Measurements from ENCODE around the gene MED9.
"Not testable (repeated sequence)": the region's sequence is repeated elsewhere in the genome, so short reads cannot be mapped to it uniquely, and the experiment has no call there.

The MED9 gene

GRCh38 chr17:17454700-17455099 lies 22.1 kb upstream of the MED9 start:
- not testable (repeated sequence) for DNase-seq (ENCODE audit: extremely low read depth in 1 of 2, low read depth in 1 of 2)

GRCh38 chr17:17455173-17455572 lies 21.6 kb upstream of the MED9 start:
- no peak for DNase-seq (ENCODE audit: extremely low read depth in 1 of 2, low read depth in 1 of 2)

- no peak for DNase-seq (ENCODE audit: extremely low read depth in 1 of 2, low read depth in 1 of 2)
These were observed 20.5 kb upstream of the MED9 start for GRCh38 chr17:17456251-17456650.

GRCh38 chr17:17457680-17458079 lies 19.1 kb upstream of the MED9 start:
- DNase-seq (ENCODE audit: extremely low read depth in 1 of 2, low read depth in 1 of 2): no peak

- DNase-seq (ENCODE audit: extremely low read depth in 1 of 2, low read depth in 1 of 2): no peak
These were observed 16.8 kb upstream of the MED9 start for GRCh38 chr17:17460038-17460437.

GRCh38 chr17:17462048-17462824 lies 14.6 kb upstream of the MED9 start:
- DNase-seq (ENCODE audit: extremely low read depth in 1 of 2, low read depth in 1 of 2): no peak

- DNase-seq (ENCODE audit: extremely low read depth in 1 of 2, low read depth in 1 of 2): no peak
These were observed 13.0 kb upstream of the MED9 start for GRCh38 chr17:17463821-17464220.

- not testable (repeated sequence) for DNase-seq (ENCODE audit: extremely low read depth in 1 of 2, low read depth in 1 of 2)
These were observed 10.9 kb upstream of the MED9 start for GRCh38 chr17:17465878-17466277.

GRCh38 chr17:17466511-17466910 lies 10.3 kb upstream of the MED9 start:
- DNase-seq (ENCODE audit: extremely low read depth in 1 of 2, low read depth in 1 of 2): no peak

GRCh38 chr17:17467016-17467415 lies 9.8 kb upstream of the MED9 start:
- no peak for DNase-seq (ENCODE audit: extremely low read depth in 1 of 2, low read depth in 1 of 2)

GRCh38 chr17:17467720-17468119 lies 9.1 kb upstream of the MED9 start:
- DNase-seq (ENCODE audit: extremely low read depth in 1 of 2, low read depth in 1 of 2): no peak

- DNase-seq (ENCODE audit: extremely low read depth in 1 of 2, low read depth in 1 of 2): no peak
These were observed 8.4 kb upstream of the MED9 start for GRCh38 chr17:17468217-17469010.

- DNase-seq (ENCODE audit: extremely low read depth in 1 of 2, low read depth in 1 of 2): no peak
These were observed 7.4 kb upstream of the MED9 start for GRCh38 chr17:17469358-17469757.

GRCh38 chr17:17469996-17470395 lies 6.8 kb upstream of the MED9 start:
- no peak for DNase-seq (ENCODE audit: extremely low read depth in 1 of 2, low read depth in 1 of 2)

- no peak for DNase-seq (ENCODE audit: extremely low read depth in 1 of 2, low read depth in 1 of 2)
These were observed 4.4 kb upstream of the MED9 start for GRCh38 chr17:17472333-17472920.

- no peak for DNase-seq (ENCODE audit: extremely low read depth in 1 of 2, low read depth in 1 of 2)
These were observed 2.5 kb upstream of the MED9 start for GRCh38 chr17:17474341-17474740.

GRCh38 chr17:17479209-17479608 lies 2.4 kb downstream of the MED9 start:
- no peak for DNase-seq (ENCODE audit: extremely low read depth in 1 of 2, low read depth in 1 of 2)

GRCh38 chr17:17480593-17481148 lies 3.9 kb downstream of the MED9 start:
- DNase-seq (ENCODE audit: extremely low read depth in 1 of 2, low read depth in 1 of 2): no peak

GRCh38 chr17:17481860-17482259 lies 5.1 kb downstream of the MED9 start:
- no peak for DNase-seq (ENCODE audit: extremely low read depth in 1 of 2, low read depth in 1 of 2)

- no peak for DNase-seq (ENCODE audit: extremely low read depth in 1 of 2, low read depth in 1 of 2)
These were observed 7.7 kb downstream of the MED9 start for GRCh38 chr17:17484451-17484899.

- no peak for DNase-seq (ENCODE audit: extremely low read depth in 1 of 2, low read depth in 1 of 2)
These were observed 8.6 kb downstream of the MED9 start for GRCh38 chr17:17485420-17485819.
